GM12878 (cell line): ENCODE measurements around the gene PAX1. TPM values are rescaled to one million over a fixed set of nuclear protein-coding genes. Genes with fewer than 3 reads are reported as not detected.

Source experiments
- ATAC-seq: fragments of 200-7000 bp; cut with Tn5 transposase; 3 replicates; pipeline ENCODE4 v1.9.1; 2020; ENCODE audit warnings: mild to moderate bottlenecking, moderate library complexity
- BruUV-seq: library from RNA; stranded (reverse); fragments of 400-500 nt; replicated peaks from 2 replicates; lab custom pipeline; 2021; lab: Mats Ljungman, UMichigan
- CTCF ChIA-PET: fragments of 300-600 bp; sonication (Branson Sonifier 250); formaldehyde crosslinking; extraction: SDS; loops from one replicate; lab custom pipeline; 2021; ENCODE audit warnings: inconsistent platforms; lab: Yijun Ruan, JAX
- POLR2A ChIA-PET: fragments of 350-600 bp; formaldehyde crosslinking; extraction: SDS; loops from one replicate; lab custom pipeline; 2021; ENCODE audit warnings: inconsistent platforms; lab: Charles Lee
- RAD21 ChIA-PET: fragments of 300-600 bp; sonication (Branson Sonifier 250); formaldehyde crosslinking; loops from one replicate; lab custom pipeline; 2023; ENCODE audit warnings: antibody characterized with exemption; ENCODE audit not compliant: unreplicated experiment; lab: Charles Lee
- SMC1A ChIA-PET: fragments of 300-600 bp; sonication (Branson Sonifier 250); formaldehyde crosslinking; loops from one replicate; lab custom pipeline; 2023; ENCODE audit not compliant: unreplicated experiment, uncharacterized antibody; lab: Charles Lee
- DNase-seq: peaks from one replicate; pipeline ENCODE4 v3.0.0-alpha.2; 2011; ENCODE audit warnings: low read depth, low spot score
- FAIRE-seq: peaks from 3 replicates; lab custom pipeline; 2011; peaks lifted over from hg19 to GRCh38; lab: Jason Lieb, UNC
- H2AFZ ChIP-seq: 2 replicates; pipeline ENCODE4 v1.6.0; 2011; ENCODE audit warnings: low read depth, low read length, control low read depth; ENCODE audit not compliant: control insufficient read depth
- H3K27ac ChIP-seq: 2 replicates; pipeline ENCODE4 v1.5.1; 2011; ENCODE audit warnings: control low read depth; ENCODE audit not compliant: control insufficient read depth, insufficient read depth
- H3K27me3 ChIP-seq, 2 experiments: replicated peaks in 1 of 2; 2 replicates each; pipeline versions ENCODE4 v1.6.0 to v1.6.1; 2011; ENCODE audit warnings: low read length in 1 of 2; ENCODE audit not compliant: control insufficient read depth in 2 of 2, insufficient read depth in 2 of 2
- H3K36me3 ChIP-seq, 2 experiments: 2 replicates each; pipeline ENCODE4 v1.5.1; 2011; ENCODE audit warnings: low read length in 1 of 2; ENCODE audit not compliant: control insufficient read depth in 2 of 2, insufficient read depth in 2 of 2
- H3K4me1 ChIP-seq: 2 replicates; pipeline ENCODE4 v1.6.1; 2011; ENCODE audit warnings: mild to moderate bottlenecking, low read length, moderate library complexity, mixed read lengths; ENCODE audit not compliant: control insufficient read depth, insufficient read depth
- H3K4me2 ChIP-seq: 2 replicates; pipeline ENCODE4 v1.6.0; 2011; ENCODE audit warnings: control low read depth; ENCODE audit not compliant: control insufficient read depth, insufficient read depth
- H3K4me3 ChIP-seq: fragments of 200-600 bp; sonication (generic); 2 replicates; pipeline ENCODE4 v1.5.1; 2016
- H3K79me2 ChIP-seq: 2 replicates; pipeline ENCODE4 v1.6.0; 2011; ENCODE audit warnings: low read length; ENCODE audit not compliant: control insufficient read depth, insufficient read depth
- H3K9ac ChIP-seq: 2 replicates; pipeline ENCODE4 v1.8.0; 2011; ENCODE audit warnings: low read length, control low read depth, mixed read lengths; ENCODE audit not compliant: control insufficient read depth, insufficient read depth
- H3K9me3 ChIP-seq: replicated peaks from 3 replicates; pipeline ENCODE4 v1.5.1; 2011; ENCODE audit warnings: mild to moderate bottlenecking, low read length; ENCODE audit not compliant: control insufficient read depth, insufficient read depth
- H4K20me1 ChIP-seq: 2 replicates; pipeline ENCODE4 v1.6.0; 2011; ENCODE audit not compliant: control insufficient read depth, insufficient read depth
- BHLHE40 ChIP-seq, 2 experiments: fragments of 450-650 bp in 1 of 2; IDR thresholded peaks; 2 replicates each; pipeline ENCODE4 v1.6.1; 2011 to 2017; ENCODE audit warnings: low read depth in 2 of 2, borderline replicate concordance in 1 of 2, improper control_type of control experiment in 1 of 2, low read length in 1 of 2, mild to moderate bottlenecking in 1 of 2
- BMI1 ChIP-seq: fragments of 450-650 bp; IDR thresholded peaks from 2 replicates; pipeline ENCODE4 v1.6.1; 2016; ENCODE audit warnings: mild to moderate bottlenecking, moderate library complexity, borderline replicate concordance
- CEBPB ChIP-seq, 2 experiments: fragments of 150-350 bp in 1 of 2; IDR thresholded peaks; 2 replicates each; pipeline ENCODE4 v1.6.1; 2012 to 2014; ENCODE audit warnings: low read depth in 2 of 2, low read length in 2 of 2, borderline replicate concordance in 1 of 2, inconsistent platforms in 1 of 2
- CHD1 ChIP-seq: IDR thresholded peaks from 2 replicates; pipeline ENCODE4 v1.6.1; 2012; ENCODE audit warnings: low read depth, low read length, improper control_type of control experiment
- EZH2 ChIP-seq: IDR thresholded peaks from 2 replicates; pipeline ENCODE4 v1.6.1; 2012; ENCODE audit warnings: low read depth, mild to moderate bottlenecking, control low read depth, inconsistent platforms, low read length, borderline replicate concordance; ENCODE audit not compliant: control insufficient read depth
- HDGF ChIP-seq: fragments of 450-650 bp; IDR thresholded peaks from 2 replicates; pipeline ENCODE4 v1.6.1; 2016; ENCODE audit warnings: antibody characterized with exemption
- SREBF2 ChIP-seq: IDR thresholded peaks from 2 replicates; pipeline ENCODE4 v1.6.1; 2012; ENCODE audit warnings: mild to moderate bottlenecking, low read length
- TCF7 ChIP-seq: IDR thresholded peaks from 2 replicates; pipeline ENCODE4 v1.6.1; 2014; ENCODE audit warnings: antibody characterized with exemption, borderline replicate concordance
- WGBS: methylation state at CpG from one replicate; pipeline ENCODE4 v1.1.6; 2016; ENCODE audit warnings: low lambda C conversion rate; ENCODE audit not compliant: insufficient replicate concordance, insufficient coverage; ENCODE audit errors: missing lambda C conversion rate; 5-methylcytosine and 5-hydroxymethylcytosine counted together
- in situ Hi-C: fragments of 300-500 bp; cut with MboI; formaldehyde crosslinking; loops from 9 replicates; pipeline ENCODE4 v1.14.3; 2018; ENCODE audit warnings: mixed read lengths
- intact Hi-C: fragments of 100-400 bp; cut with micrococcal nuclease; formaldehyde crosslinking; loops from one replicate; pipeline ENCODE4 v1.14.2; 2022; ENCODE audit not compliant: unreplicated experiment
- polyA plus RNA-seq, 11 experiments: library from polyadenylated mRNA; depleted of rRNA in 4 of 11; unstranded in 6 of 11; stranded (reverse) in 5 of 11; fragments of >200 nt; fragmentation: Nextera tagmentation in 4 of 11; fragmentation: Illumina TruSeq in 1 of 11; extraction: Ambion mirVana in 4 of 11; extraction: Trizol in 1 of 11; gene quantifications; 1 replicate in 1 of 11; 2 replicates in 10 of 11; pipeline versions ENCODE4 v1.2.1 to v1.2.3, GENCODE V29; 2011 to 2016; ENCODE audit warnings: inconsistent platforms in 2 of 11, missing spikeins in 2 of 11, low read depth in 1 of 11
- total RNA-seq, 4 experiments: library from RNA; depleted of rRNA in 3 of 4; stranded (reverse); fragments of >200 nt in 3 of 4; fragmentation: Illumina TruSeq in 1 of 4; extraction: Trizol in 1 of 4; gene quantifications; 2 replicates each; pipeline versions ENCODE4 v1.2.1 to v1.2.3, GENCODE V29; 2013 to 2021
- TF ChIP-seq, protein P1 (sequence below): IDR thresholded peaks from 2 replicates; pipeline ENCODE4 v1.6.1; 2011; ENCODE audit warnings: low read depth, low read length, improper control_type of control experiment, borderline replicate concordance
- TF ChIP-seq, protein P2 (sequence below): IDR thresholded peaks from 2 replicates; pipeline ENCODE4 v1.6.1; 2011; ENCODE audit warnings: borderline replicate concordance, low read depth, mild to moderate bottlenecking, moderate library complexity, low read length; ENCODE audit not compliant: insufficient read depth, poor library complexity, severe bottlenecking

The PAX1 gene
- total and polyA plus RNA-seq, 10 of the 15 experiments (the other 5 are each of a cell fraction or from before 2014, with no cell fraction given), result not detected

- WGBS, result 7% methylated on average over 7 of the region's 7 CpGs
Observed at GRCh38 chr20:21707267-21707666, 1.8 kb downstream of the PAX1 start.

More at GRCh38 chr20:21707267-21707666, 1.8 kb downstream of the PAX1 start:
- Histone ChIP-seq H3K4me1 (no peaks in the 10 kb centered on the region), H3K79me2 (no peaks in the 10 kb centered on the region), H3K9me3 (no peaks in the 10 kb centered on the region; the same call in 2 of the 3 replicates), H3K4me3 (no peak overlapping the region), H3K4me2 (no peak overlapping the region), H4K20me1 (no peaks in the 10 kb centered on the region), H3K36me3 (no peaks in the 10 kb centered on the region), H3K9ac (no peak overlapping the region), H2AFZ (no peak overlapping the region), H3K27ac (no peak overlapping the region), H3K27me3 (peaks cover 10 to 17% of the 10 kb centered on the region in 2 experiments)
- intact Hi-C loops, result no loop called here
- ATAC-seq (no peak), DNase-seq (no peak), FAIRE-seq (no peak)
- ChIA-PET CTCF (interaction anchor here (0.8 to 1.0 kb wide), 2 partner anchors 10 to 12 kb away, joined by 3 to 4 read pairs; no protein-coding TSS in a partner anchor), RAD21 (no interaction called here), POLR2A (no interaction called here), SMC1A (no interaction called here)
- TF ChIP-seq CHD1, result no peak
- no peak for TF ChIP-seq CEBPB (IDR thresholded peaks at IDR 0.05; ENCODE audit: borderline replicate concordance in 1 of 2, low read depth in 2 of 2, low read length in 2 of 2)
- no peak for TF ChIP-seq HDGF
- TF ChIP-seq BHLHE40 (IDR thresholded peaks at IDR 0.05; ENCODE audit: borderline replicate concordance in 1 of 2, low read depth in 2 of 2, low read length in 1 of 2), result no peak
- no peak for TF ChIP-seq TCF7
- no peak for TF ChIP-seq SREBF2
- TF ChIP-seq, protein P1, sequence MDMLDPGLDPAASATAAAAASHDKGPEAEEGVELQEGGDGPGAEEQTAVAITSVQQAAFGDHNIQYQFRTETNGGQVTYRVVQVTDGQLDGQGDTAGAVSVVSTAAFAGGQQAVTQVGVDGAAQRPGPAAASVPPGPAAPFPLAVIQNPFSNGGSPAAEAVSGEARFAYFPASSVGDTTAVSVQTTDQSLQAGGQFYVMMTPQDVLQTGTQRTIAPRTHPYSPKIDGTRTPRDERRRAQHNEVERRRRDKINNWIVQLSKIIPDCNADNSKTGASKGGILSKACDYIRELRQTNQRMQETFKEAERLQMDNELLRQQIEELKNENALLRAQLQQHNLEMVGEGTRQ, result no peak
- TF ChIP-seq EZH2, result no peak
- TF ChIP-seq BMI1, result no peak
- TF ChIP-seq, protein P2, sequence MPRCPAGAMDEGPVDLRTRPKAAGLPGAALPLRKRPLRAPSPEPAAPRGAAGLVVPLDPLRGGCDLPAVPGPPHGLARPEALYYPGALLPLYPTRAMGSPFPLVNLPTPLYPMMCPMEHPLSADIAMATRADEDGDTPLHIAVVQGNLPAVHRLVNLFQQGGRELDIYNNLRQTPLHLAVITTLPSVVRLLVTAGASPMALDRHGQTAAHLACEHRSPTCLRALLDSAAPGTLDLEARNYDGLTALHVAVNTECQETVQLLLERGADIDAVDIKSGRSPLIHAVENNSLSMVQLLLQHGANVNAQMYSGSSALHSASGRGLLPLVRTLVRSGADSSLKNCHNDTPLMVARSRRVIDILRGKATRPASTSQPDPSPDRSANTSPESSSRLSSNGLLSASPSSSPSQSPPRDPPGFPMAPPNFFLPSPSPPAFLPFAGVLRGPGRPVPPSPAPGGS, result no peak
- BruUV-seq, result no TSS peak
- in situ Hi-C loops, result no loop called here
